ENCODE results near the gene CBX4.
A peak's percentile ranks its signal among the peaks of the same experiment; 100 is the strongest.

CBX4 gene

GRCh38 chr17:79839356-79840268 is at the start of gene CBX4:
CBX4 (minus strand) TSS chr17:79839440; CDS start chr17:79839251, 189 bp downstream.
- peak; percentile 36 to 98 (median 92) for DNase-seq

DNA sequence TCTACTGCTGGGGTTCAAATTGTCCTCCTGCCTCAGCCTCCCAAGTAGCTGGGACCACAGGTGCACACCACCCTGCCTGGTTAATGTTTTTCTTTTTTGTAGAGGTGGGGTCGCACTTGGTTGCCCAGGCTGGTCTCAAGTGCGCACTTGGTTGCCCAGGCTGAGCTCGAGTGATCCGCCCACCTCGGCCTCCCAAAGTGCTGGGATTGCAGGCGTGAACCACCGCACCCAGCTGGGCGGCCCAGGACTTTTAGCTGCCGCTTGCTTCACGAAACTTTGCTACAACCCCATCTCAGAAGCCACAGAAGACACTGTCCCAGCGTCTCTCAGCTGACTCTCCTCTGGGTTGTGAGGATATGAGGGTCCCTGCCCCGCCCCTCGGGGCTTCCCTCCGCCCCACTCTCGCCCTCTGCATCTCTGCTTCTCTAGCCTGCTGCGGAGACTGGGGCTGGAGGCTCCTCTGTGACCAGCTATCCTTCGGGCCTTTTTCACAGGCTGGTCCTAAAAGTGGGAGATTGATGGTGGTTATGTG is 48.8 kb upstream of the CBX4 start:
- no peak for DNase-seq

- DNase-seq: no peak
These were observed 48.3 kb upstream of the CBX4 start for GRCh38 chr17:79887451-79887991.

- no peak for DNase-seq
These were observed 44.0 kb upstream of the CBX4 start for GRCh38 chr17:79883202-79883601.

DNA sequence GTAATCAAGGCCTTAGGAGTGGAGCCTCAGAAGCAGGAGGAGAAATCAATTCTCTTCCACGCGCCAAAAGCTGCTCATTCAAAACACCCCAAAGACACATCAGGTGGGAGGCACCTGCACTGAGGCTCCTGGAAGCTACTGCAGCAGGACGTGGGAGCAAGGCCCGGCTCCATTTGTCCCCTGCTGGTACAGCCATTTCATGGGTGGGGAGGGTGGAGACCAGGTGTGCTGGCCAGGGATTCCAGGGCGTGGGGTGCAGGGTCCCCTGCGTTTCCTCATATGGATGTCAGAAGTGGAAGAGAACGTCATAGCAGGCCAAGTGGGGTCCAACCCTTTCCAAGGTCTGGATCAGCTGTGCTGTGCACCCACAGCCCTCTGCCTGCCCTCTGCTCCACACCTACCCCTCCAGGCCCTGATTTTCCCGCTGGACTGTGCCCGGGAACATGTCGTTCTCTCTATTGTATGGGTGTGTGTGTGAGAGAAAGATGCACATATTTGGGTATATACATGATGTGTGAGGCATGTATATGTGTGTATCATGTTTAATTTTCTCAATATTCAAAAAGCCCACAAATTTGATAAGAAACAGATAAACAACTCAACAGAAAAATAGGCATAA is 39.2 kb upstream of the CBX4 start:
- no peak for DNase-seq

- peak in 1 of 58 donors; percentile 8 for DNase-seq
These were observed 37.8 kb upstream of the CBX4 start for GRCh38 chr17:79877041-79877440.

DNA sequence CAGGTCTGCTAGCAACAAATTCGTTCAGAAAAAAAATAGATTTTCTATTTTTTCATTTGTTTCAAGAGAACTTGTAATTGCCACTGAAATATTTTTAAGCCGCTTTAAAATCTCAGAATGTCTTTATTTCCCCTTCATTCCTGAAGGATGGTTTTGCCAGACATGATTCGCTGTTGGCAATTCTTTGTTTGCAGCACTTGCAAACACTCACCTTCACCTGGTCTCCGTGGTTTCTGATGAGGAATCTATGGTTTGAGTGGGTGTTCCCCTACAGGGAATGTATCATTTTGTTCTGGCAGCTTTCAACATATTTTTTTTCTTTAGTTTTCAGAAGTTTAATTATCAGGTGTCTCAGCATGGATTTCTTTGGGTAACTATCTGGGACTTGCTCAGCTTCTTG is 36.3 kb upstream of the CBX4 start:
- no peak for DNase-seq

- DNase-seq: no peak
These were observed 35.2 kb upstream of the CBX4 start for GRCh38 chr17:79874329-79874981.

DNA sequence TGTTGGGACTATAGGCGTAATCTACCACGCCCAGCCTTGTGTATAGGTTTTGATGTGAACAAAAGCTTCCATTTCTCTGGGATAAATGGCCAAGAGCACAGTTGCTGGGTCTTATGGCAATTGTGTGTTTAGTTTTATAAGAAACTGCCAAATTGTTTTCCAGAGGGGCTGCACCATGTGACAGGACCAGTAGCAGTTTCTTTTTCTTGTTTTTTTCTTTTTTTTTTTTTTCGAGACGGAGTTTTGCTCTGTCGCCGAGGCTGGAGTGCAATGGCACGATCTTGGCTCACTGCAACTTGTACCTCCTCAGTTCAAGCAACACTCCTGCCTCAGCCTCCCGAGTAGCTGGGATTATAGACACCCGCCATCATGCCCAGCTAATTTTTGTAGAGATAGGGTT is 34.3 kb upstream of the CBX4 start:
- DNase-seq: no peak

GRCh38 chr17:79872762-79873161 is 33.5 kb upstream of the CBX4 start:
- no peak for DNase-seq

DNA sequence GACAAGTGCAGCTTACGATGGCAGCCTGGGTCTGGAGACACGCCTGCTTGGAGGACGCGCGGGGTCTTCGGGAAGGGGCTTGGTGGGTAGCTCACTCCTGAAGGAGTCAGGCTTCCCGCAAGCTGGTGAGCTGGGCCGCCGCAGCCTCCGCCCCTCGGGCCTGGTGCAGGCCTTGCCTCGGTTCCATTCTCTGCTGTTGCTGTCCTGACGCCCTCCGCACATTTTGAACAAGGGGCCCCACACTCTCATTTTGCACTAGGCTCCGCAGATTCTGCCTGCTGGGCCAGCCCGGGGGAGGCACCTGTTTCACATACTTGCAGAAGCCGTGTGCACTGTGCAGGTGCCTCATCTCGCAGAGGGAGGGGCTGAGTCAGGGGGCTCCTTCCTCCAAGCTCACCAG is 31.9 kb upstream of the CBX4 start:
- DNase-seq: no peak

DNA sequence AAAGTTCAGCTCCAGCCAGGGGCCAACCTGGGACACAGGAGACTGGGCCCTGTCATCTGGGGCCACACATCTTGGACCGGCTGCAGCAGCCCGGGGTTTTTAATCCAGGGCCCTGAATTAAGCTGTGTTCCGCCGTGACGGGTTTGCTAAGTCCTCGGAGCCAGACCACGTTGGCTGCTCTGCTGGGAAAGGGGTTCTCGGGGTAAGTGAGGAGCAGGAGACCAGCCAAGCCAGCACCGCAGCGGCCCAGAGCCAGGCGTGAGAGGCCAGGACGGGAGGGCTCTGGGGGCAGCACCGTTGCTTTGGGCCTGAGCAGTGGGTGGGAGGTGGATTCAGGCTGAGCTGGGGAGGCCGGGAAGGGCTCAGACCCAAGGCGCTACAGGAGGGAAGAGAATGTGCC is 31.3 kb upstream of the CBX4 start:
- DNase-seq: peak in 1 of 58 donors; percentile 35

DNA sequence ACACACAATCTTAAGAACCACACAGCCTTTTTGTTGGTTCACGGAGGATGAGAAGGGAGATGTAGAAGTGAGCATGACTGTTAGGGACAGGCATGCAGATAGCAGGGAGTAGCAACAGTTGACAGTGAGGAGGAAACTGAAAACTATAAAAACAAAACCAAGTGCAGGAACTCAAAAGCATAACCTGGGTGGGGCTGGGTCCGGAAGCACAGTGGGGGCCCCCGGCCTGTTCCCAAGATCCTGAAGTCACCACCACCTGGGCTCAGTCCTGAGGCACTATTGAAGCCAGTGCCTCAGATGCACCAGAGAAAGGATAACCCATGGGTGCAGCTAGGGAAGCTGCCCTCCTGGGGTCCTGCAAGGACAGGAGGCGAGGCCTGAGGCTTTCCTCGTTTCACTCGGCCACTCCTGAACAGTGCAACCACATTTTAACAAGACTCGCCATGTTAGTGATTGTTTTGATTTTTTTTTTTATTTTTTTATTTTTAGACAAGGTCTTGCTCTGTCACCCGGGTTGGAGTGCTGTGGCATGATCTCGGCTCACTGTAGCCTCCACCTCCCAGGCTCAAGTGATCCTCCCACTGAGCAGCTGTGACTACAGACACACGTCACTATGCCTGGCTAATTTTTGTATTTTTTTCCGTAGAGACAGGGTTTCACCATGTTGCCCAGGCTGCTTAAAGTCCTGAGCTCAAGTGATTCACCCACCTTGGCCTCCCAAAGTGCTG is 27.7 kb upstream of the CBX4 start:
- no peak for DNase-seq

DNA sequence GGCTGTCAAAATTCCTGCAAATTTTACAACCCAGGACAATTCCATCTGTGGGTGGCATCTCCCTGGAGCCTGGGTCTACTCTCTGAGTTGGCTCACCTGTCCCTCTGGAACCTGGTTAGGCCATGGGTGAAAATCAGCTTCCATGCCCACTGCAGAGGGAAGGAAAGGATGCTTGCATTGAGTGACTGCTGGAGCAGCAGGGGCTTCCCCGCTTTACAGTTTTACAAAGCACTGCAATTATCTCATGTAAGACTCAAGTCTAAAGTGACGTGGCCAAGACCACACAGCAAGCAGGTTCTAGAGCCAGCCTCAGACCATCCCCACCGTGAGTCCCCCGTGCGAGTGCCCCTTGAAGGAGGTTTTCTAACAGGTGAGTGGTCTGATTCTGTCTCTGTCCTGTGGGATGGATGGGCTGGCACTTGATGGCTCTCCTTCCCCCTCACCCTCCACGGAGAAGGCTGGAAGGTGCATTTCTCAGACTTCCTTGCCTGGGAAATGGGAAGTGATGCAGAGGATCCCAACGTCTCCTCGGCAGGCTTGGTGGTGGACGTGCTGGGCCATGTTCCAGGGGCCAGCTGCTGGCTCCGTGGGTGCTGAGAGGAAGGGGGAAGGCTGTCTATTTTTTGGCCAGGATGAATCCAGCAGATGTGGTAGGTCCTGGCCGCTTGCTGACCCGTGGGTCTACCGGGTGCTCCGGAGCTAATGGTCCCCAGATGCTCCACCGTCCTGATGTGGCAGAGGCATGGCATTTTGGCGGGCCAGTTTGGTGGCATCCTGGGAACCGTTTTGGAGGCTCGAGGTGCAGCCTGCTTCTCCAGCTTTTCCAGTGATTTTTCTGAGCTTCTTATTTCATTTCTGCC is 26.3 kb upstream of the CBX4 start:
- DNase-seq: no peak

DNA sequence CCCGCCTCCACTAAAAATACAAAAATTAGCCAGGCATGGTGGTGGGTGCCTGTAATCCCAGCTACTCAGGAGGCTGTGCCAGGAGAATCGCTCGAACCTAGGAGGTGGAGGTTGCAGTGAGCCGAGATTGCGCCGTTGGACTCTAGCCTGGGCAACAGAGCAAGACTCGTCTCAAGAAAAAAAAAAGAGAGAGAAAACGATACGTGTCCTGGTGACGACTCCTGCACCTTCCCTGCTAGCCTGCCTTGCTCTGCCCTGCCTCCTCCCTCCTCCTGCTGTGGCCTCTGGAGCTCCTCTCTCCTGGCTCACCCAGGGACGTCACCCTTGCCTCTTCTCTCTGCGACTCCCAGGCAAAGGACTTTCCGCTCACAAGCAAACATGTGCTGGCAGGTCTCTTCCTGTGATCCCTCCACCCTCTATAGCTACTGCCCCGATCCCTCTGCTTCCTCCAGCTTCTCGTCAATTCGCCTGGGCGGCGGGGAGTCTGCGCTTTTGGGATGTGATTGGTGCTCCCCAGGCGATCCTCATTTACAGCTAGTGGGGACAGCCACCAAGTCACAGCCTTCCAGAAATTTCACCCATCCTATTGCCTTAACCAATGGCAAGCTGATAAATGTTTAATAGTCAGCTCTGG is 25.5 kb upstream of the CBX4 start:
- no peak for DNase-seq

- no peak for DNase-seq
These were observed 24.9 kb upstream of the CBX4 start for GRCh38 chr17:79864147-79864546.

DNA sequence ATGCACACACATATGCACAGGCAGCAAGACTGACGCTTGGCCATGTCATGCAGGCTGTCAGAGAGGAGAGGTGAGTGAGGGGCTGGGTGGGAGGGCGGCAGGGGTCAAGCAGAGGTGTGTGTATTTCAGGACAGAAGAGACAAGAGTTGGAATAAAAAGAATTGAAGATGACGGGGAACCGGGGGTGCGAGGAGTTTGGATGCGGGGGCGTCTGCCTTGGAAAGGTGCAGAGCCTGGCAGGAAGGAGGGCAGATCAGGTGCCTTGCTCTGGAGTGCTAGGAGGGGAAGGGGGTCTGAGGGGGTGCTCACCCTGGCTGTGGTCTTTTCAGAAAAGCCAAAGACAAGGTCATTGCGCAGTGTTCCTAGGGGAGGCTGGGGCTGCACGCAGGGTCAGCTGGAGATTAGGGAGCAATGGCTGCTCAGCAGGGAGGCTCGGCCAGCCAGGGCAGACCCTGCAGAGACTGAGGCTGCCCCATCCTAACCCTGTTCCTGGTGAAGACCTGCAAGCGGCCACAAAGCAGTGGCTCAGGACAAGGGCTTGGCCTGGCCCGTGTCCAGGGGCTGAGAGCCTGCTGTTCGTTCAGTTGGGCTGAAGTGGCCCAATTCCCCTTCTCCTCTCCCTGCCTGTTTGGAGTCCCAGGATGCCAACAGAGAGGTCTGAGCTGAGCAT is 23.7 kb upstream of the CBX4 start:
- no peak for DNase-seq

DNA sequence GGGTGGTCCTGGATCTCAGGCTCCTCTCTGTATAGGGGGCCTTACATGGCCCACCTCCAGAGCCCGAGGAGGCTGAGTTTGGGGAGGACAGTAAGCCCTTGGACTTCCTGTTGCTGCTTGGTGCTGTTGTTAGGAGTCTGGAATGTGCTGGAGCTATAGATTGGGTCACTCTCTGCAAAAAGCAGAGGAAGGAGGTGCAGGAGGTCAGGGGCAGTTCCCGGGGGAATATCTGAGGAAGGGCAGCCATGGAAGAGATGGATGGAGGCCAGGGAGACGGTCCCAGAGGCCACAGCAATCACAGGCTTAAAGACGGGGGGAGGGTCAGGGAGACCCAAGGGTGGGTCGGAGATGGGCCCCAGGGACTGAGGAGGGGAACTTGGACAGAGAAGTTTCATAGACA is 23.0 kb upstream of the CBX4 start:
- no peak for DNase-seq

Measured in anterior cingulate cortex (tissue), 58 donors.